ENCODE data around the gene QSOX1.

The QSOX1 gene

GRCh38 chr1:180136331-180136967 is 18.2 kb upstream of the QSOX1 start:
- no peak overlapping the region for H3K4me3 ChIP-seq (ENCODE audit: low read length)
- DNase-seq (ENCODE audit: low read depth), result peak; percentile 33
- TF ChIP-seq CTCF (conservative IDR thresholded peaks at IDR 0.05; ENCODE audit: low read length), result no peak

DNA sequence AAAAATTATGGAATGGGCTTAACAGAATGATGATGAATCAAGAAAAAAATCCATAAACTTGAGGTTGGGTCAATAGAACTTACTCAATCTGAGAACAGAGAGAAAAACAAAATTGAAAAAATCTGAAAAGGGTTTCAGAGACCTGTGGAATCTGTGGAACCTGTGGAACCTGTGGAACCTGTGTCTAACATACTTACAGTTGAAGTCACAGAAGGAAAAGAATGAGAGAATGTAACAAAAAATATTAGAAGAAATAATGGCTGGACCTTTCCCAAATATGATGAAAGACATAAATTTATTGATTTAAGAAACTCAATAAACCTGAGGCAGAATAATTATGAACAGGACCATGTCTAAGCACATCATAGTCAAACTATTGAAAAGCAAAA is 17.7 kb upstream of the QSOX1 start:
- DNase-seq (ENCODE audit: low read depth), result no peak
- TF ChIP-seq CTCF (conservative IDR thresholded peaks at IDR 0.05; ENCODE audit: low read length), result no peak
- H3K4me3 ChIP-seq (ENCODE audit: low read length), result no peak overlapping the region

DNA sequence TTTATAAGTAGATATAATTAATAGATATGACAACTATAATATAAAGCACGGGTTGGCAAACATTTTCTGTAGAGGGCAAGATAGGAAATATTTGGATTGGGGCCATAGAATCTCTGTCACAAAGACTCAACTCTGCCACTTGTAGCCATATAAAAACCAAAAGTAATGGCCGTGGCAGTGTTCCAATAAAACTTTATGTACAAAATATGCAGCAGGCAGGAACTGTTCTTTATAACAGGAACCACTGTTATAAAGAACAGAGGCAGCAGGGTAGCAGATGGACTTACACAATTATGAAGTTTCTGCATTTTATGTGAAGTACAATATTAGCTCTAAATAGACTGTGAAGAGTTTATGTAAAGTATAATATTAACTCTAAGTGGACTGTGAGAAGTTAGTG is 16.9 kb upstream of the QSOX1 start:
- DNase-seq (ENCODE audit: low read depth), result no peak
- TF ChIP-seq CTCF (conservative IDR thresholded peaks at IDR 0.05; ENCODE audit: low read length), result no peak

GRCh38 chr1:180141381-180141934 is 13.2 kb upstream of the QSOX1 start:
- no peak for DNase-seq (ENCODE audit: low read depth)
- no peak overlapping the region for H3K4me3 ChIP-seq (ENCODE audit: low read length)
- TF ChIP-seq CTCF (conservative IDR thresholded peaks at IDR 0.05; ENCODE audit: low read length), result no peak

More for the DNA sequence above, 16.9 kb upstream of the QSOX1 start:
- H3K4me3 ChIP-seq (ENCODE audit: low read length), result no peak overlapping the region

GRCh38 chr1:180143359-180143758 is 11.3 kb upstream of the QSOX1 start:
- no peak for DNase-seq (ENCODE audit: low read depth)
- no peak overlapping the region for H3K4me3 ChIP-seq (ENCODE audit: low read length)
- TF ChIP-seq CTCF (conservative IDR thresholded peaks at IDR 0.05; ENCODE audit: low read length), result no peak

DNA sequence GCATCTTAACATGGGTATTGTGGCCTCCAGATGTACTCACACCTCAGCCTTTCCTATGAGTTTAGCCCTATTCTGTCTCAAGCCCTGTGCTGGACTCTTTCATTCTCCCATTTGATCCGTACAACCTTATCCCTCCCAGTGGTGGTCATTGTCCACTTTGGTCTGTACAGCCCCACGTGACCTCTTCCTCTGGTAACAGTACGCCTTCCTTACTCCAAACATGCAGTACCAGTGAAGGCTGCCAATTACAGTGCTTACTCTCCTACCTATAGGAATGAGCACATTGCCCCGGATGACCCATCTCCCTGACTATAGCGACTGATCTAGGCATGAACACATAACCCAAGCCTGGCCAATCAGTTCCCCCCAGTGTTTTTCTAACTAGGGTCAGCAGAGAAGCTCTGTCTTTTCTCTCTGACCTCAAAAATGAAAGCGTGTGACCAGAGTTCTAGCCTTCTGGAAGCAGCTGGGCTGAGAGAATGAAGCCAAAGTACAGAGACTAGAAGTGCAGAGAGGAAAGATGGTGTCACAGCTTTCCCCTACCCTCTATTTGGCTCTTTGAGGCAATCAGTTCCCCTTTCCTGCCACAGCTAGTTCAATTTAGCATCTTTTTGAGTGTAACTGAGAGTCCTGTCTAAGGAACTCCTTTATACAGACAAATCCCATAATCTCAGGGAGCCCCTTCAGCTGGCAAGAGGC is 9.9 kb upstream of the QSOX1 start:
- DNase-seq (ENCODE audit: low read depth), result no peak
- TF ChIP-seq CTCF (conservative IDR thresholded peaks at IDR 0.05; ENCODE audit: low read length), result no peak

DNA sequence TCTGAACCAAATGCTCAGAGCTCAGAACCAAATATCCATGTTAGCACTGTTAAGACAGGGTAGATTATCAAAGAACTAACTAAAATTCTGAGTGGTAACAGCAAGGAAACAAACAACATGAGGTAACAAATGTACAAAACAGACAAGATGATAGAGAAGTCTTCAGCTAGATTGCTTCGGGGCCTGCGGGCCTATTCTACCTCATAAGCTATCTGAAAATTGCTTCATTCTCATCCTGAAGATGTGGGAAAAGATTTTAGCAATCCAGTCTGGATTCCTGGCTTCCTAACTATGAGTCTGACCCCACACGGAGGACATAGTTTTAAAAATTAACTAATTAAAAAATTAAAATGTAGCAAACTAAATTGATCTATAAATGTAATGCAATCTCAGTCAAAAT is 9.2 kb upstream of the QSOX1 start:
- no peak for DNase-seq (ENCODE audit: low read depth)
- H3K4me3 ChIP-seq (ENCODE audit: low read length), result no peak overlapping the region
- no peak for TF ChIP-seq CTCF (conservative IDR thresholded peaks at IDR 0.05; ENCODE audit: low read length)

More for the DNA sequence above, 9.9 kb upstream of the QSOX1 start:
- no peak overlapping the region for H3K4me3 ChIP-seq (ENCODE audit: low read length)

All from AG10803 (cell line).